T-helper 9 cell (primary cell): ENCODE measurements around the gene TTLL9.

Experiments
- DNase-seq: peaks from one replicate; pipeline ENCODE4 v3.0.0-alpha.2; 2020

TTLL9 gene

GRCh38 chr20:31951530-31952453 lies 81.4 kb downstream of the TTLL9 start, which contains the start of gene PDRG1:
Gene PDRG1 (minus strand): TSS chr20:31952046. CDS start chr20:31951961, 85 bp downstream.
- peak; percentile 97 for DNase-seq

GRCh38 chr20:31953556-31954148 lies 83.2 kb downstream of the TTLL9 start:
- DNase-seq, result no peak

- no peak for DNase-seq
Measured at GRCh38 chr20:31954500-31954899, 84.1 kb downstream of the TTLL9 start.

- DNase-seq, result no peak
Measured at GRCh38 chr20:31956556-31957526, 86.4 kb downstream of the TTLL9 start.

GRCh38 chr20:31962761-31963160 lies 92.3 kb downstream of the TTLL9 start:
- no peak for DNase-seq

GRCh38 chr20:31963889-31964288 lies 93.5 kb downstream of the TTLL9 start:
- DNase-seq, result no peak

- DNase-seq, result no peak
Measured at GRCh38 chr20:31966991-31967655, 96.7 kb downstream of the TTLL9 start.

GRCh38 chr20:31967830-31968249 lies 97.4 kb downstream of the TTLL9 start, which contains the start of gene XKR7:
Gene XKR7 (plus strand): TSS chr20:31968151. CDS start chr20:31968176, 25 bp downstream.
- no peak for DNase-seq

GRCh38 chr20:31968291-31969126 lies 98.1 kb downstream of the TTLL9 start:
- peak; percentile 85 for DNase-seq

- DNase-seq, result no peak
Measured at GRCh38 chr20:31969991-31970390, 99.6 kb downstream of the TTLL9 start.

- no peak for DNase-seq
Measured at GRCh38 chr20:31972471-31973021, 102.1 kb downstream of the TTLL9 start.

GRCh38 chr20:31974296-31974695 lies 103.9 kb downstream of the TTLL9 start:
- DNase-seq, result no peak

- DNase-seq, result no peak
Measured at GRCh38 chr20:31974951-31975487, 104.6 kb downstream of the TTLL9 start.

- DNase-seq, result no peak
Measured at GRCh38 chr20:31975874-31976273, 105.4 kb downstream of the TTLL9 start.

- DNase-seq, result no peak
Measured at GRCh38 chr20:31977080-31977479, 106.6 kb downstream of the TTLL9 start.

- no peak for DNase-seq
Measured at GRCh38 chr20:31979713-31980426, 109.4 kb downstream of the TTLL9 start.

GRCh38 chr20:31981784-31982183 lies 111.3 kb downstream of the TTLL9 start:
- no peak for DNase-seq

GRCh38 chr20:31984981-31985471 lies 114.6 kb downstream of the TTLL9 start:
- no peak for DNase-seq

GRCh38 chr20:31987744-31988143 lies 117.3 kb downstream of the TTLL9 start:
- no peak for DNase-seq
